A673 (cell line): ENCODE data around the gene ZNF670. TPM values are rescaled to one million over a fixed set of nuclear protein-coding genes. Genes with fewer than 3 reads are reported as not detected.

Experiments used
- BruUV-seq: library from RNA; stranded (reverse); fragments of 400-500 nt; replicated peaks from 2 replicates; lab custom pipeline; 2021; lab: Mats Ljungman, UMichigan
- CTCF ChIA-PET: fragments of 300-600 bp; sonication (Branson Sonifier 250); formaldehyde crosslinking; loops from one replicate; lab custom pipeline; 2022; ENCODE audit warnings: antibody characterized with exemption; lab: Charles Lee
- POLR2A ChIA-PET: fragments of 300-600 bp; sonication (Branson Sonifier 250); formaldehyde crosslinking; loops from one replicate; lab custom pipeline; 2022; ENCODE audit warnings: antibody characterized with exemption; ENCODE audit not compliant: low non-redundant PET; lab: Charles Lee
- DNase-seq: peaks from one replicate; pipeline ENCODE4 v3.0.0-alpha.2; 2015; ENCODE audit warnings: low spot score
- H3K27ac ChIP-seq: fragments of 200-600 bp; sonication (generic); 2 replicates; pipeline ENCODE4 v1.5.1; 2016; ENCODE audit warnings: mixed run types, low read depth, mild to moderate bottlenecking, mixed read lengths, antibody characterized with exemption, low read length; ENCODE audit not compliant: poor library complexity, severe bottlenecking
- H3K27me3 ChIP-seq: fragments of 200-600 bp; sonication (generic); replicated peaks from 2 replicates; pipeline ENCODE4 v1.6.1; 2017; ENCODE audit warnings: mixed run types, low read depth, mild to moderate bottlenecking, mixed read lengths, antibody characterized with exemption, low read length; ENCODE audit not compliant: insufficient read depth, poor library complexity
- H3K36me3 ChIP-seq: fragments of 200-600 bp; sonication (generic); 2 replicates; pipeline ENCODE4 v1.6.1; 2016; ENCODE audit warnings: mixed run types, mild to moderate bottlenecking, mixed read lengths, antibody characterized with exemption, low read length; ENCODE audit not compliant: insufficient read depth, poor library complexity, severe bottlenecking
- H3K4me1 ChIP-seq: fragments of 200-600 bp; sonication (generic); 2 replicates; pipeline ENCODE4 v1.6.1; 2017; ENCODE audit warnings: mixed run types, mild to moderate bottlenecking, mixed read lengths, antibody characterized with exemption, low read length; ENCODE audit not compliant: insufficient read depth, poor library complexity, severe bottlenecking
- H3K4me3 ChIP-seq: fragments of 200-600 bp; sonication (generic); 2 replicates; pipeline ENCODE4 v1.5.1; 2016; ENCODE audit warnings: low read depth, mixed run types, mild to moderate bottlenecking, mixed read lengths, low read length; ENCODE audit not compliant: poor library complexity, severe bottlenecking
- H3K9me3 ChIP-seq: fragments of 200-600 bp; sonication (generic); 2 replicates; pipeline ENCODE4 v1.6.1; 2016; ENCODE audit warnings: mixed run types, low read depth, mild to moderate bottlenecking, mixed read lengths, antibody characterized with exemption, low read length; ENCODE audit not compliant: poor library complexity, severe bottlenecking
- CTCF ChIP-seq: fragments of 300-800, 200-600 bp; sonication (generic); conservative IDR thresholded peaks from 2 replicates; pipeline ENCODE4 v1.5.1; 2017; ENCODE audit warnings: low read depth, mild to moderate bottlenecking, antibody characterized with exemption, low read length, moderate library complexity, mixed read lengths
- EZH2 ChIP-seq: fragments of 200-600 bp; sonication (generic); IDR thresholded peaks from 2 replicates; pipeline ENCODE4 v1.6.1; 2017; ENCODE audit warnings: borderline replicate concordance, low read depth, mild to moderate bottlenecking, mixed read lengths, antibody characterized with exemption, low read length; ENCODE audit not compliant: poor library complexity, severe bottlenecking
- intact Hi-C: fragments of 100-400 bp; cut with micrococcal nuclease; formaldehyde crosslinking; loops from one replicate; pipeline ENCODE4 v1.10.0; 2022; ENCODE audit not compliant: unreplicated experiment
- total RNA-seq: library from RNA; stranded (reverse); gene quantifications from 2 replicates; pipeline ENCODE4 v1.2.3, GENCODE V29; 2021

Gene ZNF670
- total RNA-seq, 1 experiment from 2014 or later: 5.9 TPM

- CTCF ChIA-PET: no interaction called here
- intact Hi-C loops: no loop called here
These were observed 11.8 kb upstream of the ZNF670 start for GRCh38 chr1:247090455-247090854.

GRCh38 chr1:247089616-247090375, 11.2 kb upstream of the ZNF670 start:
- no peak for DNase-seq
- POLR2A ChIA-PET: no interaction called here
- no TSS peak for BruUV-seq
- CTCF ChIA-PET: no interaction called here
- TF ChIP-seq CTCF: no peak
- no peak for TF ChIP-seq EZH2
- Histone ChIP-seq H3K36me3 (no peaks in the 10 kb centered on the region), H3K4me1 (no peaks in the 10 kb centered on the region), H3K27ac (no peak overlapping the region), H3K9me3 (no peaks in the 10 kb centered on the region), H3K4me3 (no peak overlapping the region), H3K27me3 (no peaks in the 10 kb centered on the region)
- intact Hi-C loops: no loop called here

More at GRCh38 chr1:247090455-247090854, 11.8 kb upstream of the ZNF670 start:
- Histone ChIP-seq H3K27ac (no peak overlapping the region), H3K36me3 (no peaks in the 10 kb centered on the region), H3K27me3 (no peaks in the 10 kb centered on the region), H3K4me1 (no peaks in the 10 kb centered on the region), H3K9me3 (no peaks in the 10 kb centered on the region), H3K4me3 (no peak overlapping the region)
- POLR2A ChIA-PET: interaction anchor here (0.6 kb wide), 1 partner anchor 58 kb away, joined by 3 read pairs; no protein-coding TSS in a partner anchor
- no TSS peak for BruUV-seq
- no peak for DNase-seq
- TF ChIP-seq CTCF: no peak
- no peak for TF ChIP-seq EZH2

GRCh38 chr1:247088967-247089366, 10.4 kb upstream of the ZNF670 start:
- no peak overlapping the region for H3K27ac ChIP-seq
- H3K4me3 ChIP-seq: no peak overlapping the region
- intact Hi-C loops: no loop called here
- CTCF ChIA-PET: no interaction called here
- H3K36me3 ChIP-seq: no peaks in the 10 kb centered on the region
- H3K9me3 ChIP-seq: no peaks in the 10 kb centered on the region
- no TSS peak for BruUV-seq
- POLR2A ChIA-PET: no interaction called here
- no peak for DNase-seq
- H3K27me3 ChIP-seq: no peaks in the 10 kb centered on the region
- no peaks in the 10 kb centered on the region for H3K4me1 ChIP-seq
- TF ChIP-seq CTCF: no peak
- TF ChIP-seq EZH2: no peak
